ENCODE data around the gene GCSH.

GCSH gene

GRCh38 chr16:81101702-81102101, 5.5 kb upstream of the GCSH start:
- DNase-seq = no peak

GRCh38 chr16:81099958-81100357, 3.8 kb upstream of the GCSH start:
- no peak for DNase-seq

GRCh38 chr16:81097230-81097629, 1.0 kb upstream of the GCSH start:
- DNase-seq = no peak

GRCh38 chr16:81096715-81097208, 567 bp upstream of the GCSH start:
- DNase-seq = no peak

- no peak for DNase-seq
Observed at GRCh38 chr16:81095653-81095952, 592 bp downstream of the GCSH start.

GRCh38 chr16:81094771-81095251, 1.4 kb downstream of the GCSH start:
- DNase-seq = no peak

GRCh38 chr16:81088836-81089235, 7.4 kb downstream of the GCSH start:
- no peak for DNase-seq

- no peak for DNase-seq
Observed at GRCh38 chr16:81081014-81081413, 15.2 kb downstream of the GCSH start.

- DNase-seq = no peak
Observed at GRCh38 chr16:81080233-81080632, 16.0 kb downstream of the GCSH start.

- DNase-seq = peak; percentile 95
Observed at GRCh38 chr16:81077076-81077940, 18.9 kb downstream of the GCSH start, which contains the start of gene C16orf46. Gene C16orf46 (minus strand): TSS chr16:81077238. CDS start chr16:81063955, 13,283 bp downstream.

- DNase-seq = peak; percentile 89
Observed at GRCh38 chr16:81076566-81077075, 19.6 kb downstream of the GCSH start.

GRCh38 chr16:81073560-81074330, 22.4 kb downstream of the GCSH start:
- no peak for DNase-seq

GRCh38 chr16:81071805-81072204, 24.4 kb downstream of the GCSH start:
- DNase-seq = no peak

GRCh38 chr16:81070979-81071378, 25.2 kb downstream of the GCSH start:
- no peak for DNase-seq

- no peak for DNase-seq
Observed at GRCh38 chr16:81069063-81069462, 27.1 kb downstream of the GCSH start.

GRCh38 chr16:81067166-81067565, 29.0 kb downstream of the GCSH start:
- no peak for DNase-seq

GRCh38 chr16:81066681-81067080, 29.5 kb downstream of the GCSH start:
- DNase-seq = no peak

- DNase-seq = no peak
Observed at GRCh38 chr16:81061871-81062608, 34.2 kb downstream of the GCSH start.

GRCh38 chr16:81061307-81061640, 34.9 kb downstream of the GCSH start:
- DNase-seq = no peak

- no peak for DNase-seq
Observed at GRCh38 chr16:81060576-81061306, 35.5 kb downstream of the GCSH start.

- DNase-seq = no peak
Observed at GRCh38 chr16:81053761-81054160, 42.4 kb downstream of the GCSH start.

GRCh38 chr16:81042821-81043220, 53.4 kb downstream of the GCSH start:
- no peak for DNase-seq
